Measurements from ENCODE around the gene CRACDL.

GRCh38 chr2:98793897-98794830, 141.9 kb downstream of the CRACDL start:
- TF ChIP-seq EZH2 (IDR thresholded peaks at IDR 0.05; ENCODE audit: borderline replicate concordance, low read depth, low read length, severe bottlenecking) = no peak
- no peak for TF ChIP-seq CTCF (IDR thresholded peaks at IDR 0.05; ENCODE audit: extremely low read depth in 1 of 2, insufficient read depth in 1 of 2, low read depth in 1 of 2, low read length in 2 of 2)
